ENCODE results near the gene GRXCR2.
"Not testable (repeated sequence)": the region's sequence is repeated elsewhere in the genome, so short reads cannot be mapped to it uniquely, and the experiment has no call there.

Gene GRXCR2

GRCh38 chr5:145869753-145870152 is 3.1 kb downstream of the GRXCR2 start:
- TF ChIP-seq, protein P1, sequence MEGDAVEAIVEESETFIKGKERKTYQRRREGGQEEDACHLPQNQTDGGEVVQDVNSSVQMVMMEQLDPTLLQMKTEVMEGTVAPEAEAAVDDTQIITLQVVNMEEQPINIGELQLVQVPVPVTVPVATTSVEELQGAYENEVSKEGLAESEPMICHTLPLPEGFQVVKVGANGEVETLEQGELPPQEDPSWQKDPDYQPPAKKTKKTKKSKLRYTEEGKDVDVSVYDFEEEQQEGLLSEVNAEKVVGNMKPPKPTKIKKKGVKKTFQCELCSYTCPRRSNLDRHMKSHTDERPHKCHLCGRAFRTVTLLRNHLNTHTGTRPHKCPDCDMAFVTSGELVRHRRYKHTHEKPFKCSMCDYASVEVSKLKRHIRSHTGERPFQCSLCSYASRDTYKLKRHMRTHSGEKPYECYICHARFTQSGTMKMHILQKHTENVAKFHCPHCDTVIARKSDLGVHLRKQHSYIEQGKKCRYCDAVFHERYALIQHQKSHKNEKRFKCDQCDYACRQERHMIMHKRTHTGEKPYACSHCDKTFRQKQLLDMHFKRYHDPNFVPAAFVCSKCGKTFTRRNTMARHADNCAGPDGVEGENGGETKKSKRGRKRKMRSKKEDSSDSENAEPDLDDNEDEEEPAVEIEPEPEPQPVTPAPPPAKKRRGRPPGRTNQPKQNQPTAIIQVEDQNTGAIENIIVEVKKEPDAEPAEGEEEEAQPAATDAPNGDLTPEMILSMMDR (conservative IDR thresholded peaks at IDR 0.05; ENCODE audit: control insufficient read depth, insufficient read depth, low read depth, low read length) = no peak
- DNase-seq (ENCODE audit: low read depth) = no peak
- no peak overlapping the region for H3K4me3 ChIP-seq (ENCODE audit: control insufficient read depth, low read depth, low read length)

DNA sequence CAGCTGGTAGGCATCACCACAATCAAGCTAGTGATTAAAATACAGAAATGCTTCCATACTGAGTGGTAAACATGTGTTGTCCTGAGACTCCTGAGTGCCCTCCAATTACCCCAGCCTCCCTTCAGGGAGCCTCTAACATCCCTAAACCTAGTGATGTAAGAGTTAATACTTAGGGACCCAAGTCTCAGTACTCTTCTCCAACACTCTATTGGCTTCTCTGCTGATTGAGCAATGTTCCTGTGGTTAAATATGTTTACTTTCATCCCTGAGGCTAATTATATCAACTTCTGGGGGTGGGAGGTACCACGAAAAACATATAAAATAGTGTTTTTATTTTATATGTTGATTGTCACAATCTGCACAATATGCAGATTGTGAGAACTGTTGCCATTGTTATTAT is 5.0 kb downstream of the GRXCR2 start:
- DNase-seq (ENCODE audit: low read depth) = no peak
- no peak overlapping the region for H3K4me3 ChIP-seq (ENCODE audit: control insufficient read depth, low read depth, low read length)
- TF ChIP-seq, protein P1 (conservative IDR thresholded peaks at IDR 0.05; ENCODE audit: control insufficient read depth, insufficient read depth, low read depth, low read length) = no peak

- not testable (repeated sequence) for H3K4me3 ChIP-seq (ENCODE audit: control insufficient read depth, low read depth, low read length); DNase-seq (ENCODE audit: low read depth)
Observed at GRCh38 chr5:145864432-145864831, 8.4 kb downstream of the GRXCR2 start.

GRCh38 chr5:145863003-145863402 is 9.8 kb downstream of the GRXCR2 start:
- no peak for DNase-seq (ENCODE audit: low read depth)
- H3K4me3 ChIP-seq (ENCODE audit: control insufficient read depth, low read depth, low read length) = no peak overlapping the region
- TF ChIP-seq, protein P1 (conservative IDR thresholded peaks at IDR 0.05; ENCODE audit: control insufficient read depth, insufficient read depth, low read depth, low read length) = no peak

DNA sequence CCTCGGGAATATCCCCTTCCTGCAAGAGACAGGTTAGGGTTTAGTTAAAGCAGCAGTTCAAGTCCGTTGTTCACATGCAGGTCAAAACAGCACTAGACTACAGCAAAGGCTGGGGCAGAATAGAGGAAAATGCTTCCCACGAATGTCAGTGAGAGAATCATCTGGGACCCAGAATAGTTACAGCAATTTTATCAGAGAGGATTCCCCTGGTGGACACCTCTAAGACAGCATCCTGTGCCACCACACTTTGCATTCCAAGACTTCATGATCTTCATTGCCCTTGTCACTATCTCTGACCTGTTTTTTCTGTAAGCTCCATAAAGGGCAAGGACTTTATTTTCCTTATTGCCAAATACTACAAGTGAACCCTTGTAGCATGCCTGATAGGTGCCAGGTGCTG is 12.9 kb downstream of the GRXCR2 start:
- no peak overlapping the region for H3K4me3 ChIP-seq (ENCODE audit: control insufficient read depth, low read depth, low read length)
- no peak for DNase-seq (ENCODE audit: low read depth)
- TF ChIP-seq, protein P1 (conservative IDR thresholded peaks at IDR 0.05; ENCODE audit: control insufficient read depth, insufficient read depth, low read depth, low read length) = peak; percentile 11

DNA sequence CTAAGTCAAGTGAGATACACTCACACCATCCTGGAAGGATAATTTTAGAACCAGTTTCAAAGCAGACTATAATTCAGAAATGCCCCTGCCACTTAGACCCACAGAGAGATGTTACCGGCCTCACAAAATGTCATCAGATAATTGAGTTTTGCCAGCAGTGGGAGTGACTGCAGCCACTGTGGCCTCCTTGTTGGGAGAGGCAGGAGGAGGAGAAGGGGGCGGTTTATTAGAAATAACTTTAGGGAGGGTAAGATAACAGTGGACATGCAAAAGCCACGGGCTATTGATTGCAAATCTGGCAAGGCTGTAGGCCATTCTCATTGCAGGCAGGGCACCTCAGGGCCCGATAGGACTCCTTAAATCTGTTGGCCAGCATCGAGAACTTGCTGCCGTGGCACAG is 13.4 kb downstream of the GRXCR2 start:
- DNase-seq (ENCODE audit: low read depth) = no peak
- TF ChIP-seq, protein P1 (conservative IDR thresholded peaks at IDR 0.05; ENCODE audit: control insufficient read depth, insufficient read depth, low read depth, low read length) = no peak
- H3K4me3 ChIP-seq (ENCODE audit: control insufficient read depth, low read depth, low read length) = no peak overlapping the region

DNA sequence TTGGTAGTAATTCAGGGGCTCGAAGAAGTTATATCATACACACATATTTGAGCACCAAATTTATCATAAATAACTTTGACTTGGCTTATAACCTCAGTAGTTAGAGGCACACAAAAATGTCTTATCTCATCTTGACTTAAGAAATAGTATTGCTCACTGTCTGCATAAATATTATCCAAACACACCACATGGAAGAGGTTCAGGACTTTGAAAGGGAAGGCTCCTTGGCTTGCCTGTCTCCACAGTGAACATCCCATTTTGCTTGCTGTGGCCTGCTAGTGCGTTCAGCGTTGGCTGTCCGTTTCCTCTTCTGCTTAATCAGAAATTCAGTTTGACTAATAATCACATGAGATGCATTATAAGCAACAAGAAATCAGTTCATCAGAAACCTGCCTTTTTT is 13.9 kb downstream of the GRXCR2 start:
- TF ChIP-seq, protein P1 (conservative IDR thresholded peaks at IDR 0.05; ENCODE audit: control insufficient read depth, insufficient read depth, low read depth, low read length) = no peak
- no peak for DNase-seq (ENCODE audit: low read depth)
- H3K4me3 ChIP-seq (ENCODE audit: control insufficient read depth, low read depth, low read length) = no peak overlapping the region

Data from fibroblast of mammary gland (primary cell).